H1 (cell line): Measurements from ENCODE around the gene NAV3.

Experiments used
- BRCA1 ChIP-seq: IDR thresholded peaks from 2 replicates; pipeline ENCODE4 v1.6.1; 2012; ENCODE audit warnings: low read depth, low read length, improper control_type of control experiment
- JUN ChIP-seq: IDR thresholded peaks from 2 replicates; pipeline ENCODE4 v1.6.1; 2011; ENCODE audit warnings: low read depth, mild to moderate bottlenecking, improper control_type of control experiment, low read length
- KDM1A ChIP-seq: fragments of 200-600, 300-600 bp; sonication (generic); IDR thresholded peaks from 2 replicates; pipeline ENCODE4 v1.7.1; 2016; ENCODE audit warnings: mild to moderate bottlenecking, low read length, borderline replicate concordance
- POLR2A ChIP-seq, 2 experiments: IDR thresholded peaks; 1 replicate in 1 of 2; 2 replicates in 1 of 2; pipeline ENCODE4 v1.6.1; 2011; ENCODE audit warnings: low read depth in 2 of 2, low read length in 2 of 2, mild to moderate bottlenecking in 2 of 2; ENCODE audit errors: control extremely low read depth in 1 of 2
- RAD21 ChIP-seq, 2 experiments: IDR thresholded peaks in 1 of 2; conservative IDR thresholded peaks in 1 of 2; 2 replicates each; pipeline ENCODE4 v1.6.1; 2011; ENCODE audit warnings: low read depth in 2 of 2, low read length in 2 of 2, improper control_type of control experiment in 1 of 2, inconsistent platforms in 1 of 2, mild to moderate bottlenecking in 1 of 2, moderate library complexity in 1 of 2
- RFX5 ChIP-seq: IDR thresholded peaks from 2 replicates; pipeline ENCODE4 v1.6.1; 2011; ENCODE audit warnings: low read depth, low read length, improper control_type of control experiment, borderline replicate concordance
- SRF ChIP-seq: IDR thresholded peaks from 2 replicates; pipeline ENCODE4 v1.6.1; 2011; ENCODE audit warnings: mild to moderate bottlenecking, low read depth, low read length, moderate library complexity
- TF ChIP-seq, protein P1 (sequence below), 3 experiments: IDR thresholded peaks; 1 replicate in 2 of 3; 2 replicates in 1 of 3; pipeline versions ENCODE4 v1.5.1 to v1.6.1; 2011; ENCODE audit warnings: low read length in 3 of 3, mild to moderate bottlenecking in 3 of 3, inconsistent platforms in 2 of 3, low read depth in 1 of 3, moderate library complexity in 1 of 3; ENCODE audit not compliant: insufficient read depth in 1 of 3; ENCODE audit errors: control extremely low read depth in 1 of 3

DNA sequence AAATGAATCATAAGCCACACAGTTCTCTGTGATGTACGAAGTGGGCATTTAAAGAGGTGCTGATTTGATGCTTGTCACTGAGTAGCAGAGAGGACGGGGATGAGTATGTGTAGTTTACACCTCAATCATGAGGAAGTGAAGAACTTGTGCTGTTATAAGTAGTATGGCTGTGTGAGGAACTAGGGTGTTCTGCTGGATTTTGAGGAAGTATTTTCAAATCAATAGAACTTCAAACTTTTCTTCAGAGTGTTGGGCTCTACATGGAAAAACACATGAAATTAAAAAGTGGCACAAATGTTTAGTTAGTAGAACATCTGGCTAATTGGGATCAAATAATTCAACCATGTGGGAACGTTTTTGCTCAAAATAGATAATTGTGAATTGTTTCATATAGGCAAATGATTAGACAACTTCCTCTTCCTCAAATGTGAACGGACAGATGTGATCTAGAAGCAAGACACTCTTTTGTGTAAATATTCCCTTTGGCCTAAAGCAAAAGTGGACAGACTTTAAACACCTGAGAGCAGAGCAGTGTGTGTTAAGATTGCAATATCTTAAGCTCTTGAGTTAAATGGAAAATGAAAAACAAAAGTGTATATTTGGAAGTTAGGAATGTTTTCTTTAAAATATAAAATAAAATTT, 168.5 kb downstream of the NAV3 start:
- TF ChIP-seq RAD21 (IDR thresholded peaks at IDR 0.05 in 1 of 2, conservative IDR thresholded peaks at IDR 0.05 in 1 of 2; ENCODE audit: low read depth in 2 of 2, low read length in 2 of 2) (no peak), POLR2A (IDR thresholded peaks at IDR 0.05; ENCODE audit: control extremely low read depth in 1 of 2, low read depth in 2 of 2, low read length in 2 of 2) (no peak), SRF (no peak), BRCA1 (no peak), JUN (no peak), RFX5 (no peak), KDM1A (no peak)
- TF ChIP-seq, protein P1, sequence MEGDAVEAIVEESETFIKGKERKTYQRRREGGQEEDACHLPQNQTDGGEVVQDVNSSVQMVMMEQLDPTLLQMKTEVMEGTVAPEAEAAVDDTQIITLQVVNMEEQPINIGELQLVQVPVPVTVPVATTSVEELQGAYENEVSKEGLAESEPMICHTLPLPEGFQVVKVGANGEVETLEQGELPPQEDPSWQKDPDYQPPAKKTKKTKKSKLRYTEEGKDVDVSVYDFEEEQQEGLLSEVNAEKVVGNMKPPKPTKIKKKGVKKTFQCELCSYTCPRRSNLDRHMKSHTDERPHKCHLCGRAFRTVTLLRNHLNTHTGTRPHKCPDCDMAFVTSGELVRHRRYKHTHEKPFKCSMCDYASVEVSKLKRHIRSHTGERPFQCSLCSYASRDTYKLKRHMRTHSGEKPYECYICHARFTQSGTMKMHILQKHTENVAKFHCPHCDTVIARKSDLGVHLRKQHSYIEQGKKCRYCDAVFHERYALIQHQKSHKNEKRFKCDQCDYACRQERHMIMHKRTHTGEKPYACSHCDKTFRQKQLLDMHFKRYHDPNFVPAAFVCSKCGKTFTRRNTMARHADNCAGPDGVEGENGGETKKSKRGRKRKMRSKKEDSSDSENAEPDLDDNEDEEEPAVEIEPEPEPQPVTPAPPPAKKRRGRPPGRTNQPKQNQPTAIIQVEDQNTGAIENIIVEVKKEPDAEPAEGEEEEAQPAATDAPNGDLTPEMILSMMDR (IDR thresholded peaks at IDR 0.05; ENCODE audit: control extremely low read depth in 1 of 3, insufficient read depth in 1 of 3, low read depth in 1 of 3, low read length in 3 of 3) = no peak
